MM.1S (cell line): ENCODE results near the gene NCAM2.

Experiments
- EZH2 ChIP-seq: fragments of 300-600 bp; sonication (generic); optimal IDR thresholded peaks from 2 replicates; pipeline ENCODE3; 2017; ENCODE audit warnings: low read depth, mild to moderate bottlenecking, antibody characterized with exemption, low read length, mixed read lengths
- TF ChIP-seq, protein P1 (sequence below): fragments of 300-600 bp; sonication (generic); IDR thresholded peaks from 2 replicates; pipeline ENCODE4 v1.5.1; 2016; ENCODE audit warnings: antibody characterized with exemption, low read length, mixed read lengths

DNA sequence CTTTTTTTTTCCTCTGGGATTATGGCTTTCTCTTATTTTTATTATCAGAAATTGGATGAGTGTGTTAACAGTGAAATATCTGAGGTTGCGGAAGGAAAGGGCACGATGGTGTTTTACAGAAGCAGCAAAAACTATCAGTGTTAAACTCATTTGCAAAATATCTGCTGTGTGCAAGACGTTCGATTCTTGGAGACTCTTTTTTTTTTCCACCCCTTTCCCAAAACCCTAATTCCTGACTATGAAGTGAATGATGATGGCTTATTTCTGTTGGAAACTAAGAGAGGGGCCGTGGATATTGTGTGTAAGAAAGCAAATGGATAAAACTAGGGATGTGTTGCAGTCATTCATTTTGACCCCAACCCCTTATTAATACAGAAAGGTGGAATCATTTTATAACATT, 677 bp downstream of the NCAM2 start:
- TF ChIP-seq EZH2: no peak
- TF ChIP-seq, protein P1, sequence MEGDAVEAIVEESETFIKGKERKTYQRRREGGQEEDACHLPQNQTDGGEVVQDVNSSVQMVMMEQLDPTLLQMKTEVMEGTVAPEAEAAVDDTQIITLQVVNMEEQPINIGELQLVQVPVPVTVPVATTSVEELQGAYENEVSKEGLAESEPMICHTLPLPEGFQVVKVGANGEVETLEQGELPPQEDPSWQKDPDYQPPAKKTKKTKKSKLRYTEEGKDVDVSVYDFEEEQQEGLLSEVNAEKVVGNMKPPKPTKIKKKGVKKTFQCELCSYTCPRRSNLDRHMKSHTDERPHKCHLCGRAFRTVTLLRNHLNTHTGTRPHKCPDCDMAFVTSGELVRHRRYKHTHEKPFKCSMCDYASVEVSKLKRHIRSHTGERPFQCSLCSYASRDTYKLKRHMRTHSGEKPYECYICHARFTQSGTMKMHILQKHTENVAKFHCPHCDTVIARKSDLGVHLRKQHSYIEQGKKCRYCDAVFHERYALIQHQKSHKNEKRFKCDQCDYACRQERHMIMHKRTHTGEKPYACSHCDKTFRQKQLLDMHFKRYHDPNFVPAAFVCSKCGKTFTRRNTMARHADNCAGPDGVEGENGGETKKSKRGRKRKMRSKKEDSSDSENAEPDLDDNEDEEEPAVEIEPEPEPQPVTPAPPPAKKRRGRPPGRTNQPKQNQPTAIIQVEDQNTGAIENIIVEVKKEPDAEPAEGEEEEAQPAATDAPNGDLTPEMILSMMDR: no peak
